NOMO-1 (cell line): Measurements from ENCODE around the gene USP36.

Experiments
- DNase-seq, 2 experiments: peaks; one replicate each; lab custom pipeline; 2025; ENCODE audit not compliant: unreplicated experiment in 2 of 2; lab: John Stamatoyannopoulos, UW

The USP36 gene

DNA sequence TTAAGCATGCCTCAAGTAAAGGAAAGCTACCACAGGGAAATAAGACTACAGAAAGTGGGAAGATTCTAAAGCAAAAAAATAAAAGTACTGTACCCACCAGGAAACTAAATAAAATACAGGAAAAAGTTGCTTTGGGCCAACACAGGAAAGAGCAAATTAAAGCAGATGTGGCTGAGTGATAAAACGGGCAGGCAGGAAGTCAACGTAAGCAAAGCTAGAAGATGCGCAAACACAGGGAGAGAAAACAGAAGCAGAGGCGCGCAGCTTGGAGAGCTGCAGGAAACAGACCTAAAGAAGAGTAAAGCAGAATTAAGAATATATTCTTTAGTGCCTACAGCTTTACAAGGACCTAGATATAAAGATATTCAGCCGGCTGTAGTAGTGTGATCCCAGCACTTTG, 21.7 kb downstream of the USP36 start:
- peak in 1 of 2 experiments; percentile 9 for DNase-seq

DNA sequence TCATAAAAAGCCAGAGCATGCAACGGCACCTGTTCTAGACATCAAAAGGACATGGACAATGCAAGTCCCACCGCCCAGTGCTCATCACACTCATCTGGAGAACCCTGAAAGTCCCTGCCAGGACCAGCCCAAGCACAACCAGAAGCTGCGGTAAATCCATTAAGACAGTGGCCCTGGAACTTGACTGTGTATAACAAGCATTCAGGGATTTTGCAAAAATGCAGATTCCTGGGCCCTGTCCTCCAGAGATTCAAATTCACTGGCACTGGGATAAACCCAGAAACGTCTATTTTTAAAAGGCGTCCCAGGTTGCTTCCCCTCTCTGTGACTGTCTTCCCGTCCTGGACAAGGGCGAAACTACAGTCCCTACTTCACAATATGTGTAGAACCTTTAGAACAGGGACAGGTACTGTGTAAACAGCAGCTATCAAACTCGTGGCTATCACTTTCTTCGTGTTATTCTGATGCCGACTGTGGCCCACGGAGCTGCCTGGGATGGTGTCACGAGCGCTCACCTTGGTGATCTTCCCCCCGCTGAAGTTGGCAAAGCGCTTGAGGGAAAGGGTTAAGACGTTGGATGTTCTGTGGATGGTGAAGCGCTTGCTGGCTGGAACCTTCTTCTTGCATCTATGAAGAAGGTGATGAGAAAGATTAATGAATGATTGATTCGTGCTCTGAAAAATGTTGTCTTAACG, 22.3 kb downstream of the USP36 start:
- DNase-seq = no peak

DNA sequence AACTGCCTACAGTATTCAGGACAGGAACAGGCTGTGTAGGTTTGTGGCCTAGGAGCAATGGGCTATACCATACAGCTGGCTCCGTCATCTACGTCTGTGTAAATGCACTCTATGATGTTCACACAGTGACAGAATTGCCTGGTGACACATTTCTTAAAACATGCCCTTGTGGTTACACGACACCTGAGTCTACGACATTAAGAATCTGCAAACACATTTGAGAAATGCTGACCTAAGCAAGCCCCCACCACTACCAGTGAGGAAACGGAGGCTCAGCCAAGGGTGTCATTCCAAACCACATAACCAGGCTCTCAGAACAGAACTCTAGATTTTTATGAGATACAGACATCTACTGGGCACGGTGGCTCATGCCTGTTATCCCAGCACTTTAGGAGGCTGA, 23.5 kb downstream of the USP36 start:
- no peak for DNase-seq

- DNase-seq = no peak
These were observed 24.9 kb downstream of the USP36 start for GRCh38 chr17:78815696-78816095.

- no peak for DNase-seq
These were observed 27.8 kb downstream of the USP36 start for GRCh38 chr17:78812855-78813254.

DNA sequence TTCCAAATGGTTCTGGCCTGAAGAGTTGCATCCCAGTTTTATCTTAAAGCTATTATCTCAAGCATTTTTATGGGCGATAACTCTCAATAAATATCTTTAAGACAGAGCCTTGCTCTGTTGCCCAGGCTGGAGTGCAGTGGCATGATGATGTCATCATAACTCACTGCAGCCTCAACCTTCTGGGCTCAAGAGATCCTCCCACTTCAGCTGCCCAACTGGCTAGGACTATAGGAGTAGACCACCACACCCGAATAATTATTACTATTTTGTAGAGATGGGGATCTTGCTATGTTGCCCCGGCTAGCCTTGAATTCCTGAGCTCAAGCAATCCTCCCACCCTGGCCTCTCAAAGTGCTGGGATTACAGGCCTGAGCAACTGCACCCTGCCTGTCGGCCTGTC, 32.5 kb downstream of the USP36 start:
- DNase-seq = no peak

DNA sequence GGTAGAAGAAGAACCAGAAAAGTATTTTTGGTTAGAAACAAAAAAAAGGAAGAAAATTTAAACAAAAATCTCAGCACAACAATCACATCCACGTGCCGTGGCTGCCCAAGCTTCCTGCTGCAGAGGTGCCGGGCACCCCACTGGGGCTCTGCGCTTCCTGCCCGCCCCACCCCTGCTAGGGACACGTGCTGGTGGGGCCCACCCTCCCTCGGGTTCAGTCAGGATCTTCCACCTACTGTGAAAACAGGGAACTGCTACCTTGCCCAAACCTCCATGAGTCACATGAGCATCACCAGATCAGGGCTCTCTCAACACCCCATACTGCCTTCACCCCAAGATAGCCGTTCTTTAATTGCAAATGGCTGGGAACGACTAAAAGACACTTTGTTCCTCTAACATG, 34.2 kb downstream of the USP36 start:
- DNase-seq = no peak

DNA sequence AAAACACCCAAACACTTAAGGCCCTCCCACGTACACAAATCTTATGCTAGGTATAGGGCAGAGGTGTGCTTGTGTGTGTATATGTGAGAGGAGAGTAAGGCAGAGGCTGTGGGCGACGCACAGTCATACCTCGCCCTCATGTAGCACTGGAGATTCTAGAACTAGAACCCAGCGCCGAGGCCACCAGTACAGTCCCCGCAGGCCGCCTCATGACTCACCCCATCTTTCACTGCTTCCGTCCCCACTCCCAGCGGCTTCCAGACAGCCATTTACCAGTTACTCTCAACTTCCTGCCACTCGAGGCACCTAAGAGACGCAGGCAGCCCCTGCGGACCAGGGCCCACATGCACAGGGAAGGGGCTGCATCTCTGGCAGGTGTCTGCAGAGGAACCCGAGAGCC, 35.3 kb downstream of the USP36 start:
- DNase-seq = no peak

DNA sequence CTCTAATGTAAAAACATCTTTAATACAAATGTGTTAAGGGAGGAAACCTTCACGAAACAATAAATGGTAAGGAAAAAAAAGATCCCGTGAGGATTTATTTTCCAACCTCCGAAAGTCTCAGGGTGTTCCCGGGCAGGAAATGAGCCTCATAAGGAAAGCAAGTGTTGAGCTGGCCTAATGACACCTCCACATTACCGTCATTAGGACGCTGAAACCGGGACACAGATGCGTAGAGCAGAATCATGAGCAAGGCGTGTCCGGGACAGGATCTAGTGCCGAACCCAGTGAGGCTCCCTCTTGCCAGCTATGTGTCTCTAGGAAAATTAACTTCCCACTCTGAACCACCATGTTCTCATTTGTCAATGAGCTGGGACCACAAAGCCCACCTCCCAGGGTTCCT, 35.8 kb downstream of the USP36 start:
- DNase-seq = no peak

- no peak for DNase-seq
These were observed 37.3 kb downstream of the USP36 start for GRCh38 chr17:78803186-78803845.

- DNase-seq = no peak
These were observed 38.2 kb downstream of the USP36 start for GRCh38 chr17:78802459-78802858.

- DNase-seq = no peak
These were observed 38.6 kb downstream of the USP36 start for GRCh38 chr17:78802008-78802407.

DNA sequence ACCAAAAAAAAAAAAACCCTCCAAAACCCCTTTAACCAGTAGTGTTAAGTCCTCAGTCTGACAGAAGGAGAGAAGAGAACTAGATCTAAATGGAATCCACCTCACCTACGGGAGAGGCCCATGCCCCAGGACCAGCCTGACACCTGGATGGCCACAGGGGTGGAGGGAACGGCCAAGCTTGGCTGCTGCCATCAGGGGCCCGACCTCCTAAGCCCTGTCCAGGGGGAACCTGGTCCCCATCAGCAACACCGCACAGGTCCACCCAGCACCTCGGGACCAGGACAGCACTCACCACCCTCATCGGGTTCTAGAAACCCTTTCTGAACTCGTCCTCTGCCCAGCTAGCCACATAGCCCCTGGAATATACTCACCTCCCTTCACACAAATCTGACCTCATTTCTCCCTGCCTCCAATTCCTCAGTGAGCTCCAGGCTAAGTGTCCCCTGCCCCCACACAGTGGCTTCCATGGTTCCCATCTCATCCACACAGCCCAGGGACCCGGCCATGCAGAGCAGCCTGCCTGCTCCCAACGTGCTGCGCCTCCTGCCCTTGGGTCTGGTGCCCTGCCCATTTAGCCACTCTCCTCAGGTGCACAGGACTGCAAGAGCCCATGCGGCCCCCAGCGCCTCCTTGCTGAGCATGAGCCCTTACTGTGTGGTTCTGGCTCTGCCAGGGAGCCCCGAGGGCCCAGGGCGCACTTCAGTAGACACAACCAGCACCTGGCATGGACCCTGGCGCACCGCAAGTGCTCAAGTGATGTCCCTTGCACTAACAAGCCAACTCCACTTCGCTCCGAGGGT, 40.3 kb downstream of the USP36 start:
- no peak for DNase-seq

GRCh38 chr17:78798695-78799559, 41.7 kb downstream of the USP36 start:
- no peak for DNase-seq

GRCh38 chr17:78797691-78798585, 42.7 kb downstream of the USP36 start:
- DNase-seq = no peak

- no peak for DNase-seq
These were observed 43.4 kb downstream of the USP36 start for GRCh38 chr17:78797213-78797612.

DNA sequence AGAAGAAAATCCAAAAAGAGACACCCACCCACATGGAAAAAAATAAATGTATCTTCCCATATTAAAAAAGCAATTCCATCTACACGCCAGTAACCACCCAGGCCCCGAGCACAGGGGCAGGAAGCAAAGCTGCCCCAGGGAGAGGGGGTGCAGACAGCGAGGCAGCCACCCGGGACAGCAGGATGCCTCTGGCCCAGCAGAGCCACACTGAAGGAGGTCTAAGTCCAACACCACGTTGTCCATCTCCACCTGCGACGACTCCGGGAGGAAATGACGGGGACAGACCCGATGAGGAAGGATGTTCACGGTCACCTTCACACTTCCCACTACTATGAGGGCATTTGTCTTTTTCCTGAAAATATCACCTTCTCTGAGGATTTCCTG, 44.1 kb downstream of the USP36 start:
- DNase-seq = no peak

GRCh38 chr17:78795861-78796516, 44.6 kb downstream of the USP36 start:
- DNase-seq = no peak

GRCh38 chr17:78794864-78795640, 45.6 kb downstream of the USP36 start:
- no peak for DNase-seq
